GM19467 (cell line): Measurements from ENCODE around the gene RHOH.

Experiments used
- ATAC-seq: cut with Tn5 transposase; IDR thresholded peaks from one replicate; pipeline ENCODE4 v1.9.1; 2021; ENCODE audit warnings: mild to moderate bottlenecking, moderate library complexity; ENCODE audit not compliant: unreplicated experiment

RHOH gene

GRCh38 chr4:40232610-40233009, 35.8 kb downstream of the RHOH start:
- ATAC-seq = no peak

- no peak for ATAC-seq
Observed at GRCh38 chr4:40233227-40233626, 36.4 kb downstream of the RHOH start.

GRCh38 chr4:40234519-40235039, 37.7 kb downstream of the RHOH start:
- no peak for ATAC-seq

- ATAC-seq = no peak
Observed at GRCh38 chr4:40238008-40238699, 41.3 kb downstream of the RHOH start.

- no peak for ATAC-seq
Observed at GRCh38 chr4:40238700-40239548, 42.1 kb downstream of the RHOH start.

- no peak for ATAC-seq
Observed at GRCh38 chr4:40240040-40240653, 43.3 kb downstream of the RHOH start.

GRCh38 chr4:40241026-40241425, 44.2 kb downstream of the RHOH start:
- no peak for ATAC-seq

- no peak for ATAC-seq
Observed at GRCh38 chr4:40241941-40242340, 45.1 kb downstream of the RHOH start.

GRCh38 chr4:40243386-40243948, 46.6 kb downstream of the RHOH start:
- ATAC-seq = no peak

GRCh38 chr4:40244606-40245005, 47.8 kb downstream of the RHOH start:
- no peak for ATAC-seq

- no peak for ATAC-seq
Observed at GRCh38 chr4:40245550-40245949, 48.7 kb downstream of the RHOH start.

GRCh38 chr4:40246011-40246900, 49.4 kb downstream of the RHOH start:
- ATAC-seq = no peak

GRCh38 chr4:40246938-40247337, 50.1 kb downstream of the RHOH start:
- no peak for ATAC-seq

- no peak for ATAC-seq
Observed at GRCh38 chr4:40247350-40247749, 50.5 kb downstream of the RHOH start.

GRCh38 chr4:40251366-40251765, 54.5 kb downstream of the RHOH start:
- no peak for ATAC-seq

GRCh38 chr4:40253906-40254305, 57.1 kb downstream of the RHOH start:
- ATAC-seq = no peak

- no peak for ATAC-seq
Observed at GRCh38 chr4:40254608-40255392, 58.0 kb downstream of the RHOH start.

GRCh38 chr4:40255393-40256281, 58.8 kb downstream of the RHOH start:
- ATAC-seq = no peak

- no peak for ATAC-seq
Observed at GRCh38 chr4:40256329-40256728, 59.5 kb downstream of the RHOH start.
